WTC11 (cell line): ENCODE data around the gene CNN1. TPM values are rescaled to one million over a fixed set of nuclear protein-coding genes. Genes with fewer than 3 reads are reported as not detected.

Source experiments
- ATAC-seq: fragments of 200-7000 bp; cut with Tn5 transposase; 2 replicates; pipeline ENCODE4 v1.10.0; 2021; ENCODE audit warnings: mild to moderate bottlenecking, moderate library complexity
- CTCF ChIA-PET: fragments of 300-600 bp; sonication (Branson Sonifier 250); formaldehyde crosslinking; loops from one replicate; lab custom pipeline; 2021; ENCODE audit warnings: antibody characterized with exemption; lab: Charles Lee
- POLR2A ChIA-PET: fragments of 350-600 bp; sonication (Branson Sonifier 250); formaldehyde crosslinking; loops from one replicate; lab custom pipeline; 2021; ENCODE audit warnings: antibody characterized with exemption; lab: Charles Lee
- DNase-seq: peaks from one replicate; pipeline ENCODE4 v3.0.0; 2021; ENCODE audit warnings: low spot score
- H3K27ac Mint-ChIP-seq: 2 replicates; pipeline ENCODE4 v1.8.0; 2021; ENCODE audit warnings: mixed read lengths
- H3K27me3 Mint-ChIP-seq: 2 replicates; pipeline ENCODE4 v1.8.0; 2021; ENCODE audit warnings: low read depth, mild to moderate bottlenecking, moderate library complexity, mixed read lengths
- H3K36me3 Mint-ChIP-seq: 2 replicates; pipeline ENCODE4 v1.8.0; 2021; ENCODE audit warnings: mixed read lengths
- H3K4me1 Mint-ChIP-seq: 2 replicates; pipeline ENCODE4 v1.8.0; 2022; ENCODE audit warnings: mixed read lengths
- H3K4me3 Mint-ChIP-seq: 2 replicates; pipeline ENCODE4 v1.8.0; 2021; ENCODE audit warnings: mild to moderate bottlenecking, moderate library complexity, mixed read lengths
- H3K9me3 Mint-ChIP-seq: 2 replicates; pipeline ENCODE4 v1.8.0; 2021; ENCODE audit warnings: mixed read lengths
- ARID4B ChIP-seq: sonication (generic); formaldehyde crosslinking; IDR thresholded peaks from 2 replicates; pipeline ENCODE4 v1.8.0; 2023; ENCODE audit warnings: missing genetic modification reagents, mild to moderate bottlenecking, borderline replicate concordance
- ATF6 ChIP-seq: sonication (generic); formaldehyde crosslinking; IDR thresholded peaks from 2 replicates; pipeline ENCODE4 v1.8.1; 2023; ENCODE audit warnings: mild to moderate bottlenecking, missing genetic modification reagents
- CBFB ChIP-seq: sonication (generic); formaldehyde crosslinking; IDR thresholded peaks from 2 replicates; pipeline ENCODE4 v1.8.1; 2022; ENCODE audit warnings: mild to moderate bottlenecking, low read depth, missing genetic modification reagents
- CDX4 ChIP-seq: fragments of 250-450 bp; sonication (Bioruptor Pico); IDR thresholded peaks from 2 replicates; pipeline ENCODE4 v1.9.0; 2021; ENCODE audit warnings: moderate library complexity, mild to moderate bottlenecking, inconsistent platforms, borderline replicate concordance
- ELF4 ChIP-seq: sonication (generic); formaldehyde crosslinking; IDR thresholded peaks from 2 replicates; pipeline ENCODE4 v1.8.1; 2022; ENCODE audit warnings: low read depth, mild to moderate bottlenecking, moderate library complexity, missing genetic modification reagents
- EMX1 ChIP-seq: fragments of 250-450 bp; sonication (Bioruptor Pico); IDR thresholded peaks from 2 replicates; pipeline ENCODE4 v1.8.0; 2021; ENCODE audit warnings: mild to moderate bottlenecking
- ETV6 ChIP-seq: sonication (generic); formaldehyde crosslinking; IDR thresholded peaks from 2 replicates; pipeline ENCODE4 v1.8.1; 2022; ENCODE audit warnings: mild to moderate bottlenecking, missing genetic modification reagents
- GRHL2 ChIP-seq: fragments of 250-450 bp; sonication (Bioruptor Pico); IDR thresholded peaks from 2 replicates; pipeline ENCODE4 v1.8.0; 2022; ENCODE audit warnings: mild to moderate bottlenecking, moderate library complexity; ENCODE audit not compliant: insufficient replicate concordance, severe bottlenecking
- GTF2I ChIP-seq: fragments of 250-450 bp; sonication (Bioruptor Pico); conservative IDR thresholded peaks from 2 replicates; pipeline ENCODE4 v1.4.0; 2021; ENCODE audit warnings: mild to moderate bottlenecking
- HMGXB4 ChIP-seq: sonication (generic); formaldehyde crosslinking; IDR thresholded peaks from 2 replicates; pipeline ENCODE4 v1.8.1; 2023; ENCODE audit warnings: mild to moderate bottlenecking, moderate library complexity, missing genetic modification reagents
- IRF2 ChIP-seq: sonication (generic); formaldehyde crosslinking; IDR thresholded peaks from 2 replicates; pipeline ENCODE4 v1.8.0; 2022; ENCODE audit warnings: low read depth, missing genetic modification reagents, borderline replicate concordance
- JAZF1 ChIP-seq: fragments of 250-450 bp; sonication (Bioruptor Pico); IDR thresholded peaks from 2 replicates; pipeline ENCODE4 v1.9.0; 2021; ENCODE audit warnings: moderate library complexity, mild to moderate bottlenecking, inconsistent platforms
- MXD4 ChIP-seq: fragments of 250-450 bp; sonication (Bioruptor Pico); IDR thresholded peaks from 2 replicates; pipeline ENCODE4 v1.8.0; 2021; ENCODE audit warnings: mild to moderate bottlenecking, moderate library complexity, borderline replicate concordance
- NR1H2 ChIP-seq: sonication (generic); formaldehyde crosslinking; IDR thresholded peaks from 2 replicates; pipeline ENCODE4 v1.9.0; 2021; ENCODE audit warnings: mild to moderate bottlenecking, moderate library complexity, missing genetic modification reagents
- NR3C1 ChIP-seq: sonication (generic); formaldehyde crosslinking; conservative IDR thresholded peaks from 2 replicates; pipeline ENCODE4 v1.8.1; 2023; ENCODE audit warnings: low read depth, mild to moderate bottlenecking, missing genetic modification reagents
- SMAD4 ChIP-seq: sonication (generic); formaldehyde crosslinking; IDR thresholded peaks from 2 replicates; pipeline ENCODE4 v1.8.0; 2022; ENCODE audit warnings: mild to moderate bottlenecking, missing genetic modification reagents
- TEAD1 ChIP-seq: sonication (generic); formaldehyde crosslinking; IDR thresholded peaks from 2 replicates; pipeline ENCODE4 v1.8.0; 2022; ENCODE audit warnings: mild to moderate bottlenecking, missing genetic modification reagents
- TEAD4 ChIP-seq: sonication (generic); formaldehyde crosslinking; IDR thresholded peaks from 2 replicates; pipeline ENCODE4 v1.8.0; 2022; ENCODE audit warnings: mild to moderate bottlenecking, missing genetic modification reagents
- ZNF138 ChIP-seq: sonication (generic); formaldehyde crosslinking; conservative IDR thresholded peaks from 2 replicates; pipeline ENCODE4 v1.8.1; 2022; ENCODE audit warnings: mild to moderate bottlenecking, moderate library complexity, missing genetic modification reagents
- ZNF425 ChIP-seq: fragments of 250-450 bp; sonication (Bioruptor Pico); conservative IDR thresholded peaks from 2 replicates; pipeline ENCODE4 v1.9.0; 2021; ENCODE audit warnings: mild to moderate bottlenecking
- ZNF532 ChIP-seq: fragments of 250-450 bp; sonication (Bioruptor Pico); IDR thresholded peaks from 2 replicates; pipeline ENCODE4 v1.9.0; 2021; ENCODE audit warnings: mild to moderate bottlenecking, borderline replicate concordance
- ZNF671 ChIP-seq: fragments of 250-450 bp; sonication (Bioruptor Pico); IDR thresholded peaks from 2 replicates; pipeline ENCODE4 v1.8.0; 2021; ENCODE audit warnings: mild to moderate bottlenecking
- total RNA-seq: library from RNA; stranded (reverse); gene quantifications from 3 replicates; pipeline ENCODE4 v1.2.3, GENCODE V29; 2021

Gene CNN1
- total RNA-seq, 1 experiment from 2014 or later, result 16.0 TPM

- Mint-ChIP-seq H3K36me3 (peaks cover 28% of the 10 kb centered on the region), H3K4me1 (peaks cover 25% of the 10 kb centered on the region), H3K9me3 (no peaks in the 10 kb centered on the region), H3K27me3 (no peaks in the 10 kb centered on the region), H3K4me3 (peak overlapping the region; percentile 96), H3K27ac (peak overlapping the region; percentile 97)
- TF ChIP-seq MXD4 (CRISPR knock-in tag) (no peak), JAZF1 (CRISPR knock-in tag) (no peak), ATF6 (CRISPR knock-in tag) (no peak), ZNF532 (CRISPR knock-in tag) (no peak), EMX1 (no peak), TEAD4 (CRISPR knock-in tag) (no peak), SMAD4 (CRISPR knock-in tag) (no peak), IRF2 (CRISPR knock-in tag) (no peak), TEAD1 (no peak), NR1H2 (CRISPR knock-in tag) (no peak), NR3C1 (CRISPR knock-in tag) (no peak), ETV6 (no peak), ELF4 (no peak), GTF2I (CRISPR knock-in tag) (no peak), GRHL2 (no peak), HMGXB4 (no peak), ZNF671 (CRISPR knock-in tag) (no peak)
- no peak for ATAC-seq
- CTCF ChIA-PET, result interaction anchor here (0.8 to 1.2 kb wide), 4 partner anchors 15 to 163 kb away, joined by 3 to 4 read pairs (median 4); partner anchors contain the start of genes ODAD3 and PRKCSH
- DNase-seq, result no peak
- POLR2A ChIA-PET, result interaction anchor here (0.7 kb wide), 1 partner anchor 40 kb away, joined by 3 read pairs; no protein-coding TSS in a partner anchor
These were observed 59.4 kb downstream of the CNN1 start for GRCh38 chr19:11598103-11598483.

GRCh38 chr19:11598746-11599145 is 60.1 kb downstream of the CNN1 start:
- peaks cover 25% of the 10 kb centered on the region for H3K4me1 Mint-ChIP-seq
- no peaks in the 10 kb centered on the region for H3K27me3 Mint-ChIP-seq
- CTCF ChIA-PET, result no interaction called here
- POLR2A ChIA-PET, result no interaction called here
- no peaks in the 10 kb centered on the region for H3K9me3 Mint-ChIP-seq
- H3K4me3 Mint-ChIP-seq, result peak overlapping the region; percentile 67
- peak overlapping the region; percentile 57 for H3K27ac Mint-ChIP-seq
- H3K36me3 Mint-ChIP-seq, result peaks cover 32% of the 10 kb centered on the region
- DNase-seq, result no peak
- ATAC-seq, result no peak
- TF ChIP-seq ZNF425 (CRISPR knock-in tag) (no peak), CDX4 (CRISPR knock-in tag) (no peak), ELF4 (no peak), ARID4B (no peak), ZNF138 (CRISPR knock-in tag) (no peak), CBFB (CRISPR knock-in tag) (no peak)
